A673 (cell line): Measurements from ENCODE around the gene TNS3. TPM values are rescaled to one million over a fixed set of nuclear protein-coding genes. Genes with fewer than 3 reads are reported as not detected.

ENCODE experiments used
- BruUV-seq: library from RNA; stranded (reverse); fragments of 400-500 nt; replicated peaks from 2 replicates; lab custom pipeline; 2021; lab: Mats Ljungman, UMichigan
- CTCF ChIA-PET: fragments of 300-600 bp; sonication (Branson Sonifier 250); formaldehyde crosslinking; loops from one replicate; lab custom pipeline; 2022; ENCODE audit warnings: antibody characterized with exemption; lab: Charles Lee
- POLR2A ChIA-PET: fragments of 300-600 bp; sonication (Branson Sonifier 250); formaldehyde crosslinking; loops from one replicate; lab custom pipeline; 2022; ENCODE audit warnings: antibody characterized with exemption; ENCODE audit not compliant: low non-redundant PET; lab: Charles Lee
- DNase-seq: peaks from one replicate; pipeline ENCODE4 v3.0.0-alpha.2; 2015; ENCODE audit warnings: low spot score
- H3K27ac ChIP-seq: fragments of 200-600 bp; sonication (generic); 2 replicates; pipeline ENCODE4 v1.5.1; 2016; ENCODE audit warnings: mixed run types, low read depth, mild to moderate bottlenecking, mixed read lengths, antibody characterized with exemption, low read length; ENCODE audit not compliant: poor library complexity, severe bottlenecking
- H3K27me3 ChIP-seq: fragments of 200-600 bp; sonication (generic); replicated peaks from 2 replicates; pipeline ENCODE4 v1.6.1; 2017; ENCODE audit warnings: mixed run types, low read depth, mild to moderate bottlenecking, mixed read lengths, antibody characterized with exemption, low read length; ENCODE audit not compliant: insufficient read depth, poor library complexity
- H3K36me3 ChIP-seq: fragments of 200-600 bp; sonication (generic); 2 replicates; pipeline ENCODE4 v1.6.1; 2016; ENCODE audit warnings: mixed run types, mild to moderate bottlenecking, mixed read lengths, antibody characterized with exemption, low read length; ENCODE audit not compliant: insufficient read depth, poor library complexity, severe bottlenecking
- H3K4me1 ChIP-seq: fragments of 200-600 bp; sonication (generic); 2 replicates; pipeline ENCODE4 v1.6.1; 2017; ENCODE audit warnings: mixed run types, mild to moderate bottlenecking, mixed read lengths, antibody characterized with exemption, low read length; ENCODE audit not compliant: insufficient read depth, poor library complexity, severe bottlenecking
- H3K4me3 ChIP-seq: fragments of 200-600 bp; sonication (generic); 2 replicates; pipeline ENCODE4 v1.5.1; 2016; ENCODE audit warnings: low read depth, mixed run types, mild to moderate bottlenecking, mixed read lengths, low read length; ENCODE audit not compliant: poor library complexity, severe bottlenecking
- H3K9me3 ChIP-seq: fragments of 200-600 bp; sonication (generic); 2 replicates; pipeline ENCODE4 v1.6.1; 2016; ENCODE audit warnings: mixed run types, low read depth, mild to moderate bottlenecking, mixed read lengths, antibody characterized with exemption, low read length; ENCODE audit not compliant: poor library complexity, severe bottlenecking
- CTCF ChIP-seq: fragments of 300-800, 200-600 bp; sonication (generic); conservative IDR thresholded peaks from 2 replicates; pipeline ENCODE4 v1.5.1; 2017; ENCODE audit warnings: low read depth, mild to moderate bottlenecking, antibody characterized with exemption, low read length, moderate library complexity, mixed read lengths
- EZH2 ChIP-seq: fragments of 200-600 bp; sonication (generic); IDR thresholded peaks from 2 replicates; pipeline ENCODE4 v1.6.1; 2017; ENCODE audit warnings: borderline replicate concordance, low read depth, mild to moderate bottlenecking, mixed read lengths, antibody characterized with exemption, low read length; ENCODE audit not compliant: poor library complexity, severe bottlenecking
- intact Hi-C: fragments of 100-400 bp; cut with micrococcal nuclease; formaldehyde crosslinking; loops from one replicate; pipeline ENCODE4 v1.10.0; 2022; ENCODE audit not compliant: unreplicated experiment
- total RNA-seq: library from RNA; stranded (reverse); gene quantifications from 2 replicates; pipeline ENCODE4 v1.2.3, GENCODE V29; 2021

TNS3 gene
- total RNA-seq, 1 experiment from 2014 or later, result not detected

- Histone ChIP-seq H3K4me1 (no peaks in the 10 kb centered on the region), H3K4me3 (no peak overlapping the region), H3K36me3 (no peaks in the 10 kb centered on the region), H3K27me3 (no peaks in the 10 kb centered on the region), H3K9me3 (no peaks in the 10 kb centered on the region), H3K27ac (no peak overlapping the region)
- ChIA-PET CTCF (no interaction called here), POLR2A (no interaction called here)
- no peak for DNase-seq
- TF ChIP-seq EZH2 (no peak), CTCF (no peak)
- intact Hi-C loops, result no loop called here
- BruUV-seq, result no TSS peak
These were observed 72.3 kb downstream of the TNS3 start for GRCh38 chr7:47509571-47509970.

- ChIA-PET CTCF (no interaction called here), POLR2A (no interaction called here)
- no TSS peak for BruUV-seq
- intact Hi-C loops, result no loop called here
- Histone ChIP-seq H3K27me3 (no peaks in the 10 kb centered on the region), H3K4me3 (no peak overlapping the region), H3K27ac (no peak overlapping the region), H3K4me1 (no peaks in the 10 kb centered on the region), H3K9me3 (no peaks in the 10 kb centered on the region), H3K36me3 (no peaks in the 10 kb centered on the region)
- no peak for DNase-seq
- TF ChIP-seq CTCF (no peak), EZH2 (no peak)
These were observed 73.2 kb downstream of the TNS3 start for GRCh38 chr7:47508389-47509380.

GRCh38 chr7:47507522-47507921, 74.4 kb downstream of the TNS3 start:
- H3K27me3 ChIP-seq, result no peaks in the 10 kb centered on the region
- no peaks in the 10 kb centered on the region for H3K36me3 ChIP-seq
- ChIA-PET CTCF (no interaction called here), POLR2A (no interaction called here)
- intact Hi-C loops, result no loop called here
- BruUV-seq, result no TSS peak
- no peak overlapping the region for H3K4me3 ChIP-seq
- no peak for DNase-seq
- H3K4me1 ChIP-seq, result no peaks in the 10 kb centered on the region
- H3K27ac ChIP-seq, result no peak overlapping the region
- no peaks in the 10 kb centered on the region for H3K9me3 ChIP-seq
- TF ChIP-seq CTCF, result no peak
- no peak for TF ChIP-seq EZH2
